Colonic mucosa (tissue), 4 donors: Measurements from ENCODE around the gene PCBP2. TPM values are rescaled to one million over a fixed set of nuclear protein-coding genes. Genes with fewer than 3 reads are reported as not detected.

Experiments
- DNase-seq: peaks from one replicate; pipeline ENCODE4 v3.0.0-alpha.2; 2020
- H3K27ac ChIP-seq: fragments of 200-600 bp; one replicate; pipeline ENCODE4 v1.8.0; 2021
- H3K27me3 ChIP-seq: fragments of 200-600 bp; one replicate; pipeline ENCODE4 v1.8.0; 2021
- H3K36me3 ChIP-seq: fragments of 200-600 bp; one replicate; pipeline ENCODE4 v1.8.0; 2021
- H3K4me1 ChIP-seq: fragments of 200-600 bp; one replicate; pipeline ENCODE4 v1.8.0; 2021; ENCODE audit warnings: mild to moderate bottlenecking
- H3K4me3 ChIP-seq: fragments of 200-600 bp; one replicate; pipeline ENCODE4 v1.8.0; 2021
- H3K9ac ChIP-seq, 2 donors: one replicate each; pipeline ENCODE4 v1.7.0; 2013; ENCODE audit warnings: control low read depth in 2 of 2, low read depth in 2 of 2, low read length in 2 of 2
- H3K9me3 ChIP-seq: fragments of 200-600 bp; one replicate; pipeline ENCODE4 v1.8.0; 2021
- intact Hi-C: fragments of 100-400 bp; cut with DNase I; formaldehyde crosslinking; loops from one replicate; pipeline ENCODE4 v1.14.1; 2022
- total RNA-seq, 2 donors: library from RNA; stranded (reverse); fragmentation: NEBNext Ultra II Directional in 1 of 2; extraction: Animal tissue kit (Norgen Biotek cat#: 25700) in 1 of 2; gene quantifications; one replicate each; pipeline ENCODE4 v1.2.1, GENCODE V29; 2021
- TF ChIP-seq, protein P1 (sequence below): fragments of 200-600 bp; IDR thresholded peaks from one replicate; pipeline ENCODE4 v1.8.0; 2022; ENCODE audit warnings: antibody characterized with exemption, mild to moderate bottlenecking
- donor health status: healthy.
- donor health status: DM: no; HTN: no; CAD: no.
- donor health status: DM: no; HTN: no; CAD: no.

The PCBP2 gene
- total RNA-seq, 2 donors from 2014 or later, result 579 to 596 TPM

GRCh38 chr12:53466640-53467039, 14.7 kb downstream of the PCBP2 start:
- Histone ChIP-seq H3K4me3 (no peak overlapping the region), H3K9me3 (no peaks in the 10 kb centered on the region), H3K36me3 (peaks cover 68% of the 10 kb centered on the region), H3K27ac (no peak overlapping the region), H3K27me3 (no peaks in the 10 kb centered on the region), H3K9ac (no peak overlapping the region), H3K4me1 (peaks cover 4% of the 10 kb centered on the region)
- DNase-seq, result no peak
- intact Hi-C loops, result no loop called here
- TF ChIP-seq, protein P1, sequence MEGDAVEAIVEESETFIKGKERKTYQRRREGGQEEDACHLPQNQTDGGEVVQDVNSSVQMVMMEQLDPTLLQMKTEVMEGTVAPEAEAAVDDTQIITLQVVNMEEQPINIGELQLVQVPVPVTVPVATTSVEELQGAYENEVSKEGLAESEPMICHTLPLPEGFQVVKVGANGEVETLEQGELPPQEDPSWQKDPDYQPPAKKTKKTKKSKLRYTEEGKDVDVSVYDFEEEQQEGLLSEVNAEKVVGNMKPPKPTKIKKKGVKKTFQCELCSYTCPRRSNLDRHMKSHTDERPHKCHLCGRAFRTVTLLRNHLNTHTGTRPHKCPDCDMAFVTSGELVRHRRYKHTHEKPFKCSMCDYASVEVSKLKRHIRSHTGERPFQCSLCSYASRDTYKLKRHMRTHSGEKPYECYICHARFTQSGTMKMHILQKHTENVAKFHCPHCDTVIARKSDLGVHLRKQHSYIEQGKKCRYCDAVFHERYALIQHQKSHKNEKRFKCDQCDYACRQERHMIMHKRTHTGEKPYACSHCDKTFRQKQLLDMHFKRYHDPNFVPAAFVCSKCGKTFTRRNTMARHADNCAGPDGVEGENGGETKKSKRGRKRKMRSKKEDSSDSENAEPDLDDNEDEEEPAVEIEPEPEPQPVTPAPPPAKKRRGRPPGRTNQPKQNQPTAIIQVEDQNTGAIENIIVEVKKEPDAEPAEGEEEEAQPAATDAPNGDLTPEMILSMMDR, result no peak

- intact Hi-C loops, result no loop called here
- no peak overlapping the region for H3K27ac ChIP-seq
- no peaks in the 10 kb centered on the region for H3K27me3 ChIP-seq
- TF ChIP-seq, protein P1, result no peak
- no peak for DNase-seq
- no peaks in the 10 kb centered on the region for H3K9me3 ChIP-seq
- peaks cover 64% of the 10 kb centered on the region for H3K36me3 ChIP-seq
- H3K9ac ChIP-seq, result no peak overlapping the region
- H3K4me1 ChIP-seq, result peaks cover 2% of the 10 kb centered on the region
- H3K4me3 ChIP-seq, result no peak overlapping the region
Measured at GRCh38 chr12:53467082-53467481, 15.2 kb downstream of the PCBP2 start.

DNA sequence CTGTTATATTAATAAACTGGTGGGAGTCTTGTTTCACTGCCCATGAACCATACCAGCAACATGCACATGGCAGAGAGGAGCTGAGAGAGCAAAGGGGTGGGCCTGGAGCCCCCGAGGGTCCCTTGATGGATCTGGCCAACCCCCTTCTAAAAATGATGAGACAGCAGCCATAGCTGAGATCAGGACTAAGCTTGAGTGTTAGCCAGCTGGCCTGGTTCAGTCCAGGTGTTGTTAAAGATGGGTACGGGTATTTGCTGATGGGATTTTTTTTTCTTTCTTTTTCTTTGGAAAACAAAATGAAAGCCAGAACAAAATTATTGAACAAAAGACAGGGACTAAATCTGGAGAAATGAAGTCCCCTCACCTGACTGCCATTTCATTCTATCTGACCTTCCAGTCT, 16.0 kb downstream of the PCBP2 start:
- DNase-seq, result no peak
- H3K4me3 ChIP-seq, result no peak overlapping the region
- TF ChIP-seq, protein P1, result no peak
- H3K36me3 ChIP-seq, result peaks cover 56% of the 10 kb centered on the region
- H3K9ac ChIP-seq, result no peak overlapping the region
- H3K27me3 ChIP-seq, result no peaks in the 10 kb centered on the region
- no peak overlapping the region for H3K27ac ChIP-seq
- intact Hi-C loops, result no loop called here
- H3K9me3 ChIP-seq, result no peaks in the 10 kb centered on the region
- no peaks in the 10 kb centered on the region for H3K4me1 ChIP-seq

DNA sequence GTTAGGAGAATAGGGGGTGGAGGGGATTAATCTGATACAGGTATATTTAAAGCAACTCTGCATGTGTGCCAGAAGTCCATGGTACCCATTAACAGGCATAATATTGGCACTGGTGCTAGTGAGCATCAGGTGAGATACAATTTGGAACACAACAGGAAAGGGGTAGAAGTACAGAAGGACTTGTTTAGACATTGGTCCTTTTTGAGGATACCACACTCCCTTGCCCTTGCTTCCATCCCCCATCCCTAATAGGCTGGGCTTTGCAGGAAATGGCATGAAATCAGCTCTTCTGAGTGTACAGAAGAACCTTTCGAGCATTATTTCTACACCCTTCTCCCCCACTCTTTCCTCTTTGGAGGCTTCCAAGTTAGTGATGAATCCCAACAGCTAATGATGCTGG, 16.4 kb downstream of the PCBP2 start:
- H3K9ac ChIP-seq, result no peak overlapping the region
- DNase-seq, result no peak
- H3K4me1 ChIP-seq, result no peaks in the 10 kb centered on the region
- intact Hi-C loops, result no loop called here
- no peak overlapping the region for H3K27ac ChIP-seq
- no peak overlapping the region for H3K4me3 ChIP-seq
- H3K36me3 ChIP-seq, result peaks cover 52% of the 10 kb centered on the region
- H3K27me3 ChIP-seq, result no peaks in the 10 kb centered on the region
- TF ChIP-seq, protein P1, result no peak
- no peaks in the 10 kb centered on the region for H3K9me3 ChIP-seq

DNA sequence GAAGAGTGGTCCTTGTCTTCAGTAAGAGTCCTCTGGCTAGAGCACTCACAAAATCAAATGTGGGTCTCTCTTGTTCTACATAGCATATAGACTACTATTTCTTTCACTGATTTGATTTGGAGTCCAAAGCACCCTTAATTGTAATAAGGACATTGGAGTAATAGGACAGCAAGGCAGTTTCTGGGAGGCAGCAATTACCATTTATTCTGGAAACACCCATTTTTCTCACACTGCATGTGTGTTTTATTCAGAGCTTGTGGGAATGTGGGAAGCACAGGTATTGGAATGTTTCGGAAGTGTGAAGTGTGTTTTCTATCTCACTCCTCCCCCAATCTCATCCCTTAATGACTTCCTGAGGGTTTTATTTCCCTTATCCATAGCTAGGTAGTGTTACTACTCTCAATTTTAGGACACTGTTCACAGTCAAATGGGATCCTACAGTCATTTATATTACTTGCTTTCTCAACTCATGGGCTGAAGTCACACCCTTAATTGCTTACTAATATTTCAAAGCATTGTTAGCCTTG, 20.2 kb downstream of the PCBP2 start:
- no peaks in the 10 kb centered on the region for H3K27me3 ChIP-seq
- H3K36me3 ChIP-seq, result peaks cover 44% of the 10 kb centered on the region
- TF ChIP-seq, protein P1, result no peak
- no peak overlapping the region for H3K4me3 ChIP-seq
- intact Hi-C loops, result no loop called here
- H3K4me1 ChIP-seq, result no peaks in the 10 kb centered on the region
- no peak for DNase-seq
- no peaks in the 10 kb centered on the region for H3K9me3 ChIP-seq
- no peak overlapping the region for H3K27ac ChIP-seq
- H3K9ac ChIP-seq, result no peak overlapping the region
